ENCODE data around the gene BHLHA15.

DNA sequence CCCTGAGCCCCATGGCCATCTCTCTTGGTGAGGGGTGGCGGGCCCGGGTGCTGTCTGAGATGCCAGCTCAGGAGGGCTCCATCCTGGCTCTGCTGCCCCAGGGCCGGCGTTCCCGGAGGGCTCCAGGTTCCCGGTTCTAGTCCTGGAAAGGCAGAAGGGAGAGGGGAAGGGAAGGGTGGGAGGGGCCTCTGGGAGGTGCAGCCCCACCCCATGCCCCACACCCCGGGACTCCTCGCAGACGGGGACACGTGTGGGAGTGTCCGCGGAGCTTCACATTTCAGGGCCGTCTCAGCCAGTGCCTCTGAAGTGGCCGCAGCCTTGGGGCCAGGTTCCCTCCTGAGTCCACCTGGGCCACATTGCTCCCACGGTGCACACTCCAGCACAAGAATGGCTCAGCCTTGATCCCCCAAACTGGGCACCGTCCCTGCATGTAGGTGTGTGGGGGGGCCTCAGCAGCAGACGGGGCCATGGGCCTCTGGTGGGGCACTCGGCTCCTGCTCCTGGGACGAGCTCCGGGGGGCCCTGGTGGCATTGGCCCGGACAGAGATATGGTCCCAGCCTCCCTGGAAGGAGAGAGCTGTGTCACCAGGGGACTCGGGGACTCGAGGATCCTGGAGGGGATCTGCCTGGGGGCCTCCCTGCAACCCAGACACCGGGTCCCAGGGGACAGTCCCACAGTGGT is 5.8 kb downstream of the BHLHA15 start:
- TF ChIP-seq POLR2A (IDR thresholded peaks at IDR 0.05) (no peak), POLR2AphosphoS5 (IDR thresholded peaks at IDR 0.05) (no peak)
- TF ChIP-seq, protein P1, sequence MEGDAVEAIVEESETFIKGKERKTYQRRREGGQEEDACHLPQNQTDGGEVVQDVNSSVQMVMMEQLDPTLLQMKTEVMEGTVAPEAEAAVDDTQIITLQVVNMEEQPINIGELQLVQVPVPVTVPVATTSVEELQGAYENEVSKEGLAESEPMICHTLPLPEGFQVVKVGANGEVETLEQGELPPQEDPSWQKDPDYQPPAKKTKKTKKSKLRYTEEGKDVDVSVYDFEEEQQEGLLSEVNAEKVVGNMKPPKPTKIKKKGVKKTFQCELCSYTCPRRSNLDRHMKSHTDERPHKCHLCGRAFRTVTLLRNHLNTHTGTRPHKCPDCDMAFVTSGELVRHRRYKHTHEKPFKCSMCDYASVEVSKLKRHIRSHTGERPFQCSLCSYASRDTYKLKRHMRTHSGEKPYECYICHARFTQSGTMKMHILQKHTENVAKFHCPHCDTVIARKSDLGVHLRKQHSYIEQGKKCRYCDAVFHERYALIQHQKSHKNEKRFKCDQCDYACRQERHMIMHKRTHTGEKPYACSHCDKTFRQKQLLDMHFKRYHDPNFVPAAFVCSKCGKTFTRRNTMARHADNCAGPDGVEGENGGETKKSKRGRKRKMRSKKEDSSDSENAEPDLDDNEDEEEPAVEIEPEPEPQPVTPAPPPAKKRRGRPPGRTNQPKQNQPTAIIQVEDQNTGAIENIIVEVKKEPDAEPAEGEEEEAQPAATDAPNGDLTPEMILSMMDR (IDR thresholded peaks at IDR 0.05) = no peak

All from breast epithelium (tissue), 3 donors.